WTC11 (cell line): Measurements from ENCODE around the gene KIF14.

Experiments
- AR ChIP-seq: fragments of 250-450 bp; sonication (Bioruptor Pico); IDR thresholded peaks from 2 replicates; pipeline ENCODE4 v1.9.0; 2021; ENCODE audit warnings: mild to moderate bottlenecking
- CTCF ChIP-seq: fragments of 200-600 bp; IDR thresholded peaks from 2 replicates; pipeline ENCODE4 v1.8.0; 2022; ENCODE audit warnings: antibody characterized with exemption
- NR2C2 ChIP-seq: sonication (generic); formaldehyde crosslinking; IDR thresholded peaks from 2 replicates; pipeline ENCODE4 v1.8.0; 2022; ENCODE audit warnings: mild to moderate bottlenecking, missing genetic modification reagents

GRCh38 chr1:200546577-200546976, 74.0 kb downstream of the KIF14 start:
- TF ChIP-seq NR2C2 (CRISPR knock-in tag) (no peak), CTCF (no peak), AR (CRISPR knock-in tag) (no peak)
